GM12878 (cell line): Measurements from ENCODE around the gene FNDC3B. TPM values are rescaled to one million over a fixed set of nuclear protein-coding genes. Genes with fewer than 3 reads are reported as not detected.

Source experiments
- ATAC-seq: fragments of 200-7000 bp; cut with Tn5 transposase; 3 replicates; pipeline ENCODE4 v1.9.1; 2020; ENCODE audit warnings: mild to moderate bottlenecking, moderate library complexity
- BruUV-seq: library from RNA; stranded (reverse); fragments of 400-500 nt; replicated peaks from 2 replicates; lab custom pipeline; 2021; lab: Mats Ljungman, UMichigan
- CTCF ChIA-PET: fragments of 300-600 bp; sonication (Branson Sonifier 250); formaldehyde crosslinking; extraction: SDS; loops from one replicate; lab custom pipeline; 2021; ENCODE audit warnings: inconsistent platforms; lab: Yijun Ruan, JAX
- POLR2A ChIA-PET: fragments of 350-600 bp; formaldehyde crosslinking; extraction: SDS; loops from one replicate; lab custom pipeline; 2021; ENCODE audit warnings: inconsistent platforms; lab: Charles Lee
- RAD21 ChIA-PET: fragments of 300-600 bp; sonication (Branson Sonifier 250); formaldehyde crosslinking; loops from one replicate; lab custom pipeline; 2023; ENCODE audit warnings: antibody characterized with exemption; ENCODE audit not compliant: unreplicated experiment; lab: Charles Lee
- SMC1A ChIA-PET: fragments of 300-600 bp; sonication (Branson Sonifier 250); formaldehyde crosslinking; loops from one replicate; lab custom pipeline; 2023; ENCODE audit not compliant: unreplicated experiment, uncharacterized antibody; lab: Charles Lee
- DNase-seq: peaks from one replicate; pipeline ENCODE4 v3.0.0-alpha.2; 2011; ENCODE audit warnings: low read depth, low spot score
- FAIRE-seq: peaks from 3 replicates; lab custom pipeline; 2011; peaks lifted over from hg19 to GRCh38; lab: Jason Lieb, UNC
- H2AFZ ChIP-seq: 2 replicates; pipeline ENCODE4 v1.6.0; 2011; ENCODE audit warnings: low read depth, low read length, control low read depth; ENCODE audit not compliant: control insufficient read depth
- H3K27ac ChIP-seq: 2 replicates; pipeline ENCODE4 v1.5.1; 2011; ENCODE audit warnings: control low read depth; ENCODE audit not compliant: control insufficient read depth, insufficient read depth
- H3K27me3 ChIP-seq, 2 experiments: replicated peaks in 1 of 2; 2 replicates each; pipeline versions ENCODE4 v1.6.0 to v1.6.1; 2011; ENCODE audit warnings: low read length in 1 of 2; ENCODE audit not compliant: control insufficient read depth in 2 of 2, insufficient read depth in 2 of 2
- H3K36me3 ChIP-seq, 2 experiments: 2 replicates each; pipeline ENCODE4 v1.5.1; 2011; ENCODE audit warnings: low read length in 1 of 2; ENCODE audit not compliant: control insufficient read depth in 2 of 2, insufficient read depth in 2 of 2
- H3K4me1 ChIP-seq: 2 replicates; pipeline ENCODE4 v1.6.1; 2011; ENCODE audit warnings: mild to moderate bottlenecking, low read length, moderate library complexity, mixed read lengths; ENCODE audit not compliant: control insufficient read depth, insufficient read depth
- H3K4me2 ChIP-seq: 2 replicates; pipeline ENCODE4 v1.6.0; 2011; ENCODE audit warnings: control low read depth; ENCODE audit not compliant: control insufficient read depth, insufficient read depth
- H3K4me3 ChIP-seq: fragments of 200-600 bp; sonication (generic); 2 replicates; pipeline ENCODE4 v1.5.1; 2016
- H3K79me2 ChIP-seq: 2 replicates; pipeline ENCODE4 v1.6.0; 2011; ENCODE audit warnings: low read length; ENCODE audit not compliant: control insufficient read depth, insufficient read depth
- H3K9ac ChIP-seq: 2 replicates; pipeline ENCODE4 v1.8.0; 2011; ENCODE audit warnings: low read length, control low read depth, mixed read lengths; ENCODE audit not compliant: control insufficient read depth, insufficient read depth
- H3K9me3 ChIP-seq: replicated peaks from 3 replicates; pipeline ENCODE4 v1.5.1; 2011; ENCODE audit warnings: mild to moderate bottlenecking, low read length; ENCODE audit not compliant: control insufficient read depth, insufficient read depth
- H4K20me1 ChIP-seq: 2 replicates; pipeline ENCODE4 v1.6.0; 2011; ENCODE audit not compliant: control insufficient read depth, insufficient read depth
- EZH2 ChIP-seq: IDR thresholded peaks from 2 replicates; pipeline ENCODE4 v1.6.1; 2012; ENCODE audit warnings: low read depth, mild to moderate bottlenecking, control low read depth, inconsistent platforms, low read length, borderline replicate concordance; ENCODE audit not compliant: control insufficient read depth
- IRF4 ChIP-seq: IDR thresholded peaks from 2 replicates; pipeline ENCODE4 v1.6.1; 2011; ENCODE audit warnings: low read depth, low read length
- KAT2A ChIP-seq: conservative IDR thresholded peaks from 2 replicates; pipeline ENCODE4 v1.6.1; 2011; ENCODE audit warnings: low read depth, low read length; ENCODE audit not compliant: control insufficient read depth
- SMAD1 ChIP-seq: fragments of 450-650 bp; IDR thresholded peaks from 2 replicates; pipeline ENCODE4 v1.6.1; 2018; ENCODE audit warnings: mild to moderate bottlenecking, low read depth; ENCODE audit not compliant: partially characterized antibody
- SRF ChIP-seq, 2 experiments: IDR thresholded peaks; 2 replicates each; pipeline ENCODE4 v1.6.1; 2011; ENCODE audit warnings: low read depth in 2 of 2, low read length in 2 of 2, mild to moderate bottlenecking in 1 of 2, moderate library complexity in 1 of 2
- TARDBP ChIP-seq: IDR thresholded peaks from 2 replicates; pipeline ENCODE4 v1.6.1; 2016; ENCODE audit warnings: borderline replicate concordance
- TCF7 ChIP-seq: IDR thresholded peaks from 2 replicates; pipeline ENCODE4 v1.6.1; 2014; ENCODE audit warnings: antibody characterized with exemption, borderline replicate concordance
- USF2 ChIP-seq: IDR thresholded peaks from 2 replicates; pipeline ENCODE4 v1.6.1; 2011; ENCODE audit warnings: low read depth, low read length, improper control_type of control experiment, borderline replicate concordance
- WGBS: methylation state at CpG from one replicate; pipeline ENCODE4 v1.1.6; 2016; ENCODE audit warnings: low lambda C conversion rate; ENCODE audit not compliant: insufficient replicate concordance, insufficient coverage; ENCODE audit errors: missing lambda C conversion rate; 5-methylcytosine and 5-hydroxymethylcytosine counted together
- in situ Hi-C: fragments of 300-500 bp; cut with MboI; formaldehyde crosslinking; loops from 9 replicates; pipeline ENCODE4 v1.14.3; 2018; ENCODE audit warnings: mixed read lengths
- intact Hi-C: fragments of 100-400 bp; cut with micrococcal nuclease; formaldehyde crosslinking; loops from one replicate; pipeline ENCODE4 v1.14.2; 2022; ENCODE audit not compliant: unreplicated experiment
- polyA plus RNA-seq, 11 experiments: library from polyadenylated mRNA; depleted of rRNA in 4 of 11; unstranded in 6 of 11; stranded (reverse) in 5 of 11; fragments of >200 nt; fragmentation: Nextera tagmentation in 4 of 11; fragmentation: Illumina TruSeq in 1 of 11; extraction: Ambion mirVana in 4 of 11; extraction: Trizol in 1 of 11; gene quantifications; 1 replicate in 1 of 11; 2 replicates in 10 of 11; pipeline versions ENCODE4 v1.2.1 to v1.2.3, GENCODE V29; 2011 to 2016; ENCODE audit warnings: inconsistent platforms in 2 of 11, missing spikeins in 2 of 11, low read depth in 1 of 11
- total RNA-seq, 4 experiments: library from RNA; depleted of rRNA in 3 of 4; stranded (reverse); fragments of >200 nt in 3 of 4; fragmentation: Illumina TruSeq in 1 of 4; extraction: Trizol in 1 of 4; gene quantifications; 2 replicates each; pipeline versions ENCODE4 v1.2.1 to v1.2.3, GENCODE V29; 2013 to 2021
- TF ChIP-seq, protein P1 (sequence below): IDR thresholded peaks from 2 replicates; pipeline ENCODE4 v1.6.1; 2012; ENCODE audit warnings: improper control_type of control experiment, low read depth, low read length; ENCODE audit not compliant: insufficient replicate concordance

The FNDC3B gene
- total and polyA plus RNA-seq, 10 of the 15 experiments (the other 5 are each of a cell fraction or from before 2014, with no cell fraction given) = 7.9 to 35.0 (median 18.5) TPM

DNA sequence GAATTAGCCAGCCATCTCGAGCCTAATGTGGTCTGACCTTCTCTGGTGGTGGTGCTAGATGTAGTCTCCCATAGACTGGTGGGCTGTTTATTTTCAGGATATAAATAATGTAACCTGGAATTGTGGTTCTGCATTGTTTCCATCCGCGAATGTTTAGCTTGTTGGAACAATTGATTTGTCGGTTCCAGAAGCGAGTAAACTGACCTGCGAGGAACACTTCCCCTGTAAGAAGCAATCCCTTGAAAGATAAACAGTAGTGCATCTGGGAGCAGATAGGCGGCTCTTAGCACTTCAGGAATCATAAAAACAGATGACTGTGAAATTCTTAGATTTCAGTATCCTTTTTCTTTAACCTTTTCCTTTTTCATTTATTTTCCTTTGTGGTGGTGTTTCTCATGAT lies 251.1 kb downstream of the FNDC3B start (continued):
- TF ChIP-seq, protein P1, sequence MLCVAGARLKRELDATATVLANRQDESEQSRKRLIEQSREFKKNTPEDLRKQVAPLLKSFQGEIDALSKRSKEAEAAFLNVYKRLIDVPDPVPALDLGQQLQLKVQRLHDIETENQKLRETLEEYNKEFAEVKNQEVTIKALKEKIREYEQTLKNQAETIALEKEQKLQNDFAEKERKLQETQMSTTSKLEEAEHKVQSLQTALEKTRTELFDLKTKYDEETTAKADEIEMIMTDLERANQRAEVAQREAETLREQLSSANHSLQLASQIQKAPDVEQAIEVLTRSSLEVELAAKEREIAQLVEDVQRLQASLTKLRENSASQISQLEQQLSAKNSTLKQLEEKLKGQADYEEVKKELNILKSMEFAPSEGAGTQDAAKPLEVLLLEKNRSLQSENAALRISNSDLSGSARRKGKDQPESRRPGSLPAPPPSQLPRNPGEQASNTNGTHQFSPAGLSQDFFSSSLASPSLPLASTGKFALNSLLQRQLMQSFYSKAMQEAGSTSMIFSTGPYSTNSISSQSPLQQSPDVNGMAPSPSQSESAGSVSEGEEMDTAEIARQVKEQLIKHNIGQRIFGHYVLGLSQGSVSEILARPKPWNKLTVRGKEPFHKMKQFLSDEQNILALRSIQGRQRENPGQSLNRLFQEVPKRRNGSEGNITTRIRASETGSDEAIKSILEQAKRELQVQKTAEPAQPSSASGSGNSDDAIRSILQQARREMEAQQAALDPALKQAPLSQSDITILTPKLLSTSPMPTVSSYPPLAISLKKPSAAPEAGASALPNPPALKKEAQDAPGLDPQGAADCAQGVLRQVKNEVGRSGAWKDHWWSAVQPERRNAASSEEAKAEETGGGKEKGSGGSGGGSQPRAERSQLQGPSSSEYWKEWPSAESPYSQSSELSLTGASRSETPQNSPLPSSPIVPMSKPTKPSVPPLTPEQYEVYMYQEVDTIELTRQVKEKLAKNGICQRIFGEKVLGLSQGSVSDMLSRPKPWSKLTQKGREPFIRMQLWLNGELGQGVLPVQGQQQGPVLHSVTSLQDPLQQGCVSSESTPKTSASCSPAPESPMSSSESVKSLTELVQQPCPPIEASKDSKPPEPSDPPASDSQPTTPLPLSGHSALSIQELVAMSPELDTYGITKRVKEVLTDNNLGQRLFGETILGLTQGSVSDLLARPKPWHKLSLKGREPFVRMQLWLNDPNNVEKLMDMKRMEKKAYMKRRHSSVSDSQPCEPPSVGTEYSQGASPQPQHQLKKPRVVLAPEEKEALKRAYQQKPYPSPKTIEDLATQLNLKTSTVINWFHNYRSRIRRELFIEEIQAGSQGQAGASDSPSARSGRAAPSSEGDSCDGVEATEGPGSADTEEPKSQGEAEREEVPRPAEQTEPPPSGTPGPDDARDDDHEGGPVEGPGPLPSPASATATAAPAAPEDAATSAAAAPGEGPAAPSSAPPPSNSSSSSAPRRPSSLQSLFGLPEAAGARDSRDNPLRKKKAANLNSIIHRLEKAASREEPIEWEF = no peak
- TF ChIP-seq TARDBP (no peak), SRF (IDR thresholded peaks at IDR 0.05; ENCODE audit: low read depth in 2 of 2, low read length in 2 of 2) (no peak), IRF4 (no peak)

DNA sequence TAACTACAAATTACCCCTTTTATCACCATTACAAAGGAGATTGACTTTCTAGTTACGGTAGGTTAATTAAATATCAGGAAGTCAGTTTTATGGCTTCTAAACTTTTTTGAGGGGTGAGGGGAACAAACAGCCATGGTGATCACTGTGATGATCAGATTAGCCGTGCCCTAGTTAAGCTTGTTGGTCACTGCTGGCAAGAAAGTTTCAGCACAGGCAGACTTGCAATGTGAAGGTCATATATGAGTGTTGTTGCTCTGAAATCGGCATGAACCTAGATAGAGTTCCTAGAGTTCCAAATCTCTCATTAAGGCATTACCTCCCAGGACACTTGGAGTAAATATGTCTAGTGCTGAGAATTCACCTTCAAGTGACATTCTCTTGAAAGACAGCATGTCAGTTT lies 252.3 kb downstream of the FNDC3B start:
- intact Hi-C loops = no loop called here

More for the DNA sequence above, 252.3 kb downstream of the FNDC3B start:
- 98% methylated on average over 3 of the region's 3 CpGs for WGBS
- no peaks in the 10 kb centered on the region for H3K79me2 ChIP-seq
- H2AFZ ChIP-seq = no peak overlapping the region
- no peaks in the 10 kb centered on the region; the same call in none of the 3 replicates for H3K9me3 ChIP-seq
- H3K9ac ChIP-seq = no peak overlapping the region
- ChIA-PET CTCF (interaction anchor here (1.1 kb wide), 2 partner anchors 14 to 49 kb away, joined by 3 read pairs; no protein-coding TSS in a partner anchor), RAD21 (no interaction called here), POLR2A (interaction anchor here (0.6 kb wide), 1 partner anchor 122 kb away, joined by 3 read pairs; no protein-coding TSS in a partner anchor), SMC1A (interaction anchor here (0.9 kb wide), 1 partner anchor 49 kb away, joined by 3 read pairs; no protein-coding TSS in a partner anchor)
- H3K4me2 ChIP-seq = no peak overlapping the region
- no peaks in the 10 kb centered on the region for H3K4me1 ChIP-seq
- DNase-seq (no peak), FAIRE-seq (no peak), ATAC-seq (no peak)
- BruUV-seq = no TSS peak
- H4K20me1 ChIP-seq = no peaks in the 10 kb centered on the region
- TF ChIP-seq TCF7 (no peak), EZH2 (no peak), SMAD1 (no peak), KAT2A (no peak), USF2 (no peak)
- no peak overlapping the region for H3K4me3 ChIP-seq
- no peaks in the 10 kb centered on the region for H3K27me3 ChIP-seq
- in situ Hi-C loops = no loop called here
- peaks cover 12 to 31% of the 10 kb centered on the region in 2 experiments for H3K36me3 ChIP-seq
- no peak overlapping the region for H3K27ac ChIP-seq
